NCI-H2196 (cell line): ENCODE results near the gene NAIF1.
A peak's percentile ranks its signal among the peaks of the same experiment; 100 is the strongest.
"Not testable (repeated sequence)": the region's sequence is repeated elsewhere in the genome, so short reads cannot be mapped to it uniquely, and the experiment has no call there.

Source experiments
- DNase-seq: peaks from one replicate; lab custom pipeline; 2025; ENCODE audit not compliant: unreplicated experiment; lab: John Stamatoyannopoulos, UW

NAIF1 gene

DNA sequence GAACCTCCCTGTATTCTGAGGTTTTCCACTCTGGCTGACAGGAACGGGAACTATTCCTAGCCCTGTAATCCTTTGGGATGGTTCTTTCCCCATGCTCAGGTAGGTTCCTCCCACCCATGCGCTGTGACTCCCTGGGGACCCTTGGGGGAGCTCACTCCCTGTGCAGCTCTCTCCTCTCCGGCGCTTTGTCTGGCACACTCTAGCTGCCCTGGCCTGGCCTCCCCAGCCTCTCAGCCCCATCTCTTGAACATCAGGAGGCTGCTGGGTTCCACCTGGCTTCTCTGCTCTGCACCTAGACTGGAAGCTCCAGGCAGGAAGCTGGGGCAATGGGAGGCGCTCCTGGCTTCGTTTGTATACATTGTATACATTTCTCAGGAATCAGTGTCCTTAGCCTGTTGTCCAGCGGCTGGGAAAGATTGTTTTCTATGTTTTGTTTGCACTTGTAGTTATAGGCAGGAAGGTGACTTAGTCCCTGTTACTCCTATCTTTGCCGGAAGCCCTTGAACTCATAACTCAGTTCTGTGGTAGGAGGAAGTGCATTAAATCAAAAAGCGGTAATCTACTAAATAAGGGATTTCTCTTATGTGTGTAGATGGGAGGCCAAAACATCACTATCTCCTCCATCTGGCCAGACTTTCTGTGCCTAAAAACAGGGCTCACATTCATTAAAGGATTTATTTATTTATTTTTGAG is 21.3 kb upstream of the NAIF1 start:
- no peak for DNase-seq

DNA sequence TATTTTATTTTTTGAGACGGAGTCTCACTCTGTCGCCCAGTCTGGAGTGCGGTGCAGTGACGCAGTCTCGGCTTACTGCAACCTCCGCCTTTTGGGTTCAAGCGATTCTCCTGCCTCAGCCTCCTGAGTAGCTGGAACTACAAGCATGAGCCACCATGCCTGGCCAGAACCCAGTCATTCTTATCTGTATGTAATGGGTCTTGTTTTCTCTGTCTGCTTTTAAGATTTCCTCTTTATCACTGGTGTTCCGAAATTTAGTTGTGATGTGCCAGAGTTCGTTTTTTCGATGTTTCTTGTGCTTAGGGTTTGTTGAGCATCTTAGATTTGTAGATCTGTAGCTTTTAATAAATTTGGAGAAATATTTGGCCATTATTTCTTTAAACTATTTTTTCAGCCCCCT is 20.1 kb upstream of the NAIF1 start:
- DNase-seq = no peak

DNA sequence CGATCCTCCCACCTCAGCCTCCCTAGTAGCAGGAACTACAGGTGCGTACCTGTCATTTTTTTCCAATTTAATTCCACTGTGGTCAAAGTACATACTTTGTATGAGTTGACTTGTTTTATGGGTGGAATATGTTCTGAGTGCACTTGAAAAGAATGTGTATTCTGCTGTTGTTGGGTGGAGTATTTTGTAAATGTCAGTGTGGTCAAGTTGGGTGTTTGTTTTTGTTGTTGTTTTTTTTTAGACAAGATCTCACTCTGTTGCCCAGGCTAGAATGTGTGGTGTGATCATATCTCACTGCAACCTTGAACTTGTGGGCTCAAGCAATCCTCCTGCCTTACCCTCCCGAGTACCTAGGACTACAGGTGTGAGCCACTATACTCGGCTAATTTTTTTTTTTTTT is 18.8 kb upstream of the NAIF1 start:
- DNase-seq = no peak

DNA sequence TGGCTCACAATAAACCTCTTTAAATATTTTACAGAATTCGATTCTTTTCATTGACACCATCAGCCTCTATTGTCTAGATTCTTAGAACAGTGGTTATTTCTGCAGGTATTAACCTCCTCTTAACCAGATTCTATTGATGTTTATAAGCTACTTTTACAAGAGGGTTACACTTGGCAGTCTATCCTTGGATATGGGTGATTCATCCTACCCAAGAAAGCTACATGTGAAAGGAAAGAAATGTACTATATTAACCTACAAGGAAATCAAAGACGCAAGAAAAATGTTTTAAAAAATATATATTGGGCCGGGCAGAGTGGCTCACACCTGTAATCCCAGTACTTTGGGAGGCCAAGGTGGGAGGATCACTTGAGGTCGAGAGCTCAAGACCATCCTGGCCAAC is 17.6 kb upstream of the NAIF1 start:
- DNase-seq = no peak

DNA sequence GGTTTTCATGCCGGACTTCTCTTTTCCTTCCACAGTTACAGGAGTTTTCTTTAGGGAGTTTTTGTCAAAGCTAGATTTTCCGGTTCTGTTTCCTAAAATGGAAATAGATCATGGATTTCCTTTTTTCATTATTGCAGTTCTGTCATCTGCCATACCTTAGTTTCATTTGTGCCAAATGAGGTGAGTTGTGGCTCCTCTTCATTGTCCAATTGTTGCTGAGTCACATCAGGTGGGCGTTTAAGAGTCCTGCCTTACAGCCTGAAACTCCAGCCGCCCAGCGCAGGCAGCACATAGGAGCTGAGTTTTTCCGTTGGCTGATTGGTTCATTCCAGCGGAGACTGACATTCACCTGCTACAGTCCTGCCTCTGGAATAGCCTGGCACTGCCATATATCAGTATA is 15.0 kb upstream of the NAIF1 start:
- DNase-seq = no peak

DNA sequence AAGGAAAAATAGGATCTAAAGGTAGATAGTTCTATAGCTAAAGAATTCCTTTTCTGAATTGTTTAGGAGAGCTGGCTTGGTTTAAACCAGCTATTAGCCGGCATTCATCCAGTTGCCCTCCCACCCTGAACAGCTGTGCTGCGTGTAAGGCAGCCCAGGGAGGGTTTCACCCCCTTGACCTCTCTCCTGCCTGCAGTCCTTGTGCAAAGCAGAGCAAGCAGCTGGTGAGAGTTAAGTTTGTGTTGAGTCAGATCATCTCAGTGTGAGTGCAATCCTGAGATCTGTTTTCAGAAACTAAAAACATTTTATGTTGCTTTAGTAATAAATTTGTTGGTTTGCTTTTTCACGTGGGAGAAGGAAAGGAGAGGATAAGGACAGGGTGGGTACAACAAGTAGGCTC is 13.9 kb upstream of the NAIF1 start:
- DNase-seq = no peak

DNA sequence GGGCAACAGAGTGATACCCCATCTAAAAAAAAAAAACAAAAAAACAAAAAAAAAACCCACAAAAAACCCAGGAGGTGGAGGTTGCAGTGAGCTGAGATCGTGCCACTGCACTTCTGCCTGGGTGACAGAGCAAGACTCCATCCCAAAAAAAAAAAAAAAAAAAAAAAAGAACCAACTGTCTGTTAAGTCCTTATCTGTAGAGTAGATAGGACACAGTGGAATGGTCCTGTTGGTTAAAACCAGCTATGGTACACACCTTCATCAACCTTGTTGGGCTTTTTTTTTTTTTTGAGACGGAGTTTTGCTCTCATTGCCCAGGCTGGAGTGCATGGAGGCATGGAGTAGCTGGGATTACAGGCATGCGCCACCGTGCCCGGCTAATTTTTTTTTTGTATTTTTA is 13.1 kb upstream of the NAIF1 start:
- no peak for DNase-seq

DNA sequence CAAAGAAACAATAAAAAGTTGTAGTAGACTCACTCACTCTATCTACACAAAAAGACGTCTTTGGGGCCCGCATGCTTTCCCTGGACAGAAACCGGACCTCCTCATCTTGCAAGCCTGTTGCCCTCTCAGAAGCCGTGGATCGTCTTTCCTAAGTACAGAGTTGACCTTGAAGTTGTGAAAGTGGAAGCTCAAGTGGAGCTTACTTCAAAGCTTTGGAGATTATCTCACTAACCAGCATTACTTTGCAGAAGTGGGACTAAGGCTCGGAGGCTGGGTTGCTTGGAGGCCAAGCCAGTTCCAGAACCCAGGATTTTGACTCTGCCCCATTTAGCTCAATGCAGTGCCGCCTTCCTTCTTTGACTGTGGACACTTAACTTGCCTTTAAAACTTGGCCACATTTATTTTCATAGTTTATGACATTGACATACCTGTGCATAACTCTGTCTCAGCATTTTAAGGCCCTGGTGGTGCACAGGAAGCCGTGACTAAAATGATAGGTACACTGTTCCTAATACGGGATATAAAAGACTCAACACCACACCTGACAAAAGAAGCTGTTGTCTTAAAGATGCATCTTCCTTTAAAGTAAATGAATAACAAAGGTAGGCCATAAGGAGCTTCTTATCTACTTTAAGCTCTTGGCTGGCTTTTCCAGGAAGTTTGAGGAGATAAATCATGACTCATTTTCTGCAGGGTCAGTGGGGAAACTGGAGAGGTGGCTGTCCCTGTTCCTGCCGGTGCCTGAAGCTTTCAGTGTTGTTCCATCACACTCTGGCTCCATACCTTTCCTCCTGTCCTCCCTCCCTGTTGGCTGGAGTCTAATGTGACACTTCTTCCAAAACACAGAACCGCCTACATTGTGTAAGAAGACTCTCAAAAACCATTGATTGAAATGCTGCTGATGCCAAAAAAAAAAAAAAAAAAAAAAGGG is 11.6 kb upstream of the NAIF1 start:
- peak; percentile 45 for DNase-seq

DNA sequence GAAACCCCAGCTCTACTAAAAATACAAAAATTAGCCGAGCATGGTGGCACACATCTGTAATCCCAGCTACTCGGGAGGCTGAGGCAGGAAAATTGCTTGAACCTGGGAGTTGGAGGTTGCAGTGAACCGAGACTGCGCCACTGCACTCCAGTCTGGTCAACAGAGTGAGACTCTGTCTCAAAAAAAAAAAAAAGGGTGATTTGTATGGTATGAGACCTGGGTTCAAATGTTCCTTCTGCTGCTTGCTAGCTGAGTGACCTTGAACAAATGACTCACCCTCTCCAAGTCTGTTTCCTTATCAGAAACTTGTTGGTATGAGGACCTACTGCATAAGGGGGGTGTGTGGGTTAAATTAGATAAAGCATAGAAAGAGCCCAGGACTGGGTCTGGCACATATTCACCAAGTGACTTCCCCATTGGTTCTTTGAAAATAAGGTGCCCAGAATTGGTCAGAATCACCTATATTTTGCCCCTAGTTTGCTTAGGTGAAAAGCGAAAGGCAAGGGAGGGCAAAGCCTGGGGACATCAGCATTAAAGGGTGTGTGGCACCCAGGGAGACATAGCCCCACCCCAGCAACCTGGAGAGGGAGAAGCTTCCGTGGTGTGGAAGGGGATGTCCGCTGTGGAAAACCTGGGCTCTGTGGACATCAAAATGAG is 10.9 kb upstream of the NAIF1 start:
- DNase-seq = no peak

DNA sequence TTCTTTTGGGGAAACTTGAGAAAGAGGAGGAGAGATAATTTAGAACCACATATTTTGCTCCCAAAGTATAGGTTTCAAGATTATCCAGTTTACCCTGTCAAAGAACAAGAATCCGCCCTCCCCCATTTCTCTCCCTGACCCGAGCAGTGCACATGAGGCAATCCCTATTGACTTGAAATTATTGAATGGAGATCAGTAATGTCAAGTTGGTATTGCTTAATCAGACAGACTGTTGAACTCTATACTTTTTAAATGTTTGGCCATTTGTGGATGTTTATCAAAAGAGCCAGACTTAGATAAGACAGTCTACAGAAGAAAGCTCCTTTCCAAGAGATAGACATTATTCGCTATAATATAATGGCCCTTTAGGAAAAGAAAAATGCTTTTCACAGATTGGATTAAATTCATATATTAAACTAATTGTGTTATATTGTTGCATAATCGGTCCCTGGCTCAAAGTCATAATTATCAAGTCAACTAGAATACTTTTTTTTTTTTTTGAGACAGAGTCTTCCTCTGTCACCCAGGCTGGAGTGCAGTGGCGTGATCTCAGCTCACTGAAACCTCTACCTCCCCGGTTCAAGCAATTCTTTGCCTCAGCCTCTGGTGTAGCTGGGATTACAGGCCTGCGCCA is 6.2 kb upstream of the NAIF1 start:
- DNase-seq = no peak

DNA sequence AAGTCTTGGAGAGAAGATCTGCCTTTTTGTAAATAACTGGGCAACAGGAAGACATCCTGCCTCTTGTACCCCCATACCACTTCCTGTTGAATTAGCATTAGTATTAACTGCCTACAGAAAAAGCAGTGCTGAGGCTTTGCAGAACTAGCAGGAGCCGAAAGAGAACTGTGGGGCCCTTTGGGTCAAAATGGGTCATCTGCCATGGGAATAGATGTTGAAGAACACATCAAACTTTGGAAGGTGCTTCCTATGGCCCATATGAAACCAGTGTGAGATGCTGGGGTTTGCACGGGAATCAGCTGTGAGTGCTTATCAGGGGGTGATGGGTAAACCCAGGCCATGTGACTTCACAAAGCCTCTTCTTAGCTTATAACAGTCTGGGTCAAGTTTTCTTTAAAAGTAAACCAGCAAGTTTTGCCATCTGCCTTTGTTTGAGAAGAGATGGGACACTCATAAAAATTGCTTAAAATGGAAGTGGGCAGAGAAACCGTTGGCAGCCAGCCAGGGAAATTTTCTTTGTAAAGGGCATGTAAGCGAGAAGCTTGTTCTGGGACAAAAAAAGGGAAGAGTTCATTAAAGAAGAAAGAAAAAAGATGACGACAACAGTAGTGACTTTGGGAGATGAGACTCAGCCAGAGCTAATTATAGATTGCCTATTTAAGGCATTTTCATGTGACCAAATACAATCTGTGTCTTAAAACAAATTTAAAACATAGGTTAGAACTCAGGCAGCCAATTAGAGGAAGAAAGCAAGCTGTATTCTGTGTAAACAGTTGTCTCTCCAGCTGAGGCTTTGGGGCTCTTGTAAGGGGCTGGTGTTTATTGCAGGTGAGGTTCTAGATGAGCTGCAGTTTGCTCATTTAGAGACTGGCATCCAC is 5.3 kb upstream of the NAIF1 start:
- DNase-seq = peak; percentile 79

DNA sequence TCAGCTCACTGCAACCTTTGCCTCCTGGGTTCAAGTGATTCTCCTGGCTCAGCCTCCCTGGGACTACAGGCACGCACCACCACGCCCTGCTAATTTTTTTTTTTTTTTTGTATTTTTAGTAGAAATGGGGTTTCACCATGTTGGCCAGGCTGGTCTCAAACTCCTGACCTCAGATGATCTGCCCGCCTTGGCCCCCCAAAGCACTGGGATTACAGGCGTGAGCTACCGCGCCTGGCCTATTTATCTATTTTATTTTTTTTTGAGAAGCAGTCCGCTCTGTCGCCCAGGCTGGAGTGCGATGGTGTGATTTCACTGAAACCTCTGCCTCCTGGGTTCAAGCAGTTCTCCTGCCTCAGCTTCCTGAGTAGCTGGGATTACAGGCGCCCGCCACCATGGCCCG is 4.4 kb upstream of the NAIF1 start:
- not testable (repeated sequence) for DNase-seq

DNA sequence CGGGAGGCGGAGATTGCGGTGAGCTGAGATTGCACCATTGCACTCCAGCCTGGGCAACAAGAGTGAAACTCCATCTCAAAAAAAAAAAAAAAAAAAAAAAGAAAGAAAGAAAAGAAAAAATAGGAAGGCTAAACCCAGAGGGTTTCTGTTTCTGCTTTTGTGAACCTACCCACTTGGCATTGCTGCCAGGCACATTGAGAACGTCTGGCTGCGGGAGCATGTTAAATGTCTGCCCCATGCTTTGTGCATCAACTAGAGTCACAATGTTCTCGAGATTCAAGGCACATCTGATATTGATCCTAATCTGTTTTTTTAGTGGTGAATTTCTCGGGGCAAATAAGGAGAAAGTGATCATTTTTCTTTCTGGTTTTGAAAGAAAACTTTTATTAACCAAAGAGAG is 3.8 kb upstream of the NAIF1 start:
- DNase-seq = no peak

DNA sequence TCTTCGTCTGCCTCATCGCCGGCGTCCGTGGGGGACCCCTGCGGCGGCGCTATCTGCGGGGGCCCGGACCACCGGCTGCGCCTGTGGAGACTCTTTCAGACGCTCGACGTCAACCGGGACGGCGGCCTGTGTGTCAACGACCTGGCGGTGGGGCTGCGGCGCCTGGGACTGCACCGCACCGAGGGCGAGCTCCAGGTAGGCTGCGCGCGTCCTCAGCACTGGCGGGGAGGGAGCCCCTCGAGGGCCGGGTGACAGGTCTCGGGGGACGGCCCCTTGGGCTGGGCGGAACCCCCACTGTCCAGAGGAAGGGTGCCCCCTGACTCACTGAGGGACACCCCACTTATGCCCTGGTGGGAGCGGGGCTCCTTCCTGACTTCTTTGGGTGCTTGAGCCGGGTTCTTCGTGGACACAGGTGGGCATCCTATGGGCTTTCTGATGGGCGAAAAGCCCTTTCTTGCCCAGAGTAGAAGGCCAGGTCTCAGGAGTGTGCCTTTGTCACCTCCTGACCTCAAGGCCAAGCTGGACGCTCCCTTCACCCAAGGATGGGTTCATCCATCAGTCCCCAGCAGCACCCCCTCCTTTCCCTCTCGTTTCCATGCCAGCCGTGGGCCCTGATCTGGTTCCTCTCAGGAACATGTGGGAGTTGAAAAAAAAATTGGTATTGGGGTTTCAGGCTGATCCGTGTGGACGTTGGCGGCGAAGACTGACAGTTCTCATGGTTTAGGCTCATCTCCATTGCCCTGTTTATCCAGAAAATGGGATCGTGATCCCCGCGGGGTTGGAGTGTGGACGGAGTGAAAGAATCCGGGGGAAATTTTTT is 1.5 kb upstream of the NAIF1 start:
- no peak for DNase-seq

DNA sequence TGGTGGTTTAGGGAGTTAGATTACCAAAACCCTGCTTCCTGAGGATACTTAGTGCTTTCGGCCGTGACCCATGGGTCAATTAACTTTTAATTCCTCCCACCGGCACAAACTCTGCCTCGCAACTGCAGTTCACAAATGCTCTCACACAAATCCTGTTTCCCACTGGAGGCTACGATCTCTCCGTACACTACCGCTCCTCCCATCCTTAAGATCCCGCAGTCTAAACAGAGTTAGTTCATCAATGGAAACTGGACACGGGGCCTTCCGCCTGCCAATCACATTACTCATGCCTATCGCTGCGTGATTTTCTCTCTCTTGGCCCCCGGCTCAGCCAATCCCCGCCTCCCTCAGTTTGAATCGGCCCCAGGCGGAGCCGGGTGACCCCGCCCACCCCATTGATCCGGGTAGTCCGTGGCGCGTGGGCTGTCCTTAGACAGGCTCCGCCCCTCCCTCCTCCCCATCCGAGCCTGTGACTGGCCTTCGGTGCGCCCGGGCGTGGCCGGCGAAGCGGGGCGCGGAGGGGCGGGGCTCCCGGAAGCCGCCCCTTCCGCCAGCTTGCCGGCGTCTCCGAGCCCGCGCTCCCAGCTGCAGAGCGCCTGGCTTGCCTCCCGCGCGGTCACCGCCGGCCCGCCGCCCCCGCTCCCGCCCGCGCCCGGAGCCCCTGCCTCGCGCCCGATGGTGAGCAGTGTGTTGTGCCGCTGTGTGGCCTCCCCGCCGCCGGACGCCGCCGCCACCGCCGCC is 695 bp upstream of the NAIF1 start, which contains the start of gene SLC25A25:
SLC25A25 (plus strand) TSS at position 588 of the 741 bp plus-strand sequence; CDS start at position 676, 88 bp downstream.
- DNase-seq = peak; percentile 100

DNA sequence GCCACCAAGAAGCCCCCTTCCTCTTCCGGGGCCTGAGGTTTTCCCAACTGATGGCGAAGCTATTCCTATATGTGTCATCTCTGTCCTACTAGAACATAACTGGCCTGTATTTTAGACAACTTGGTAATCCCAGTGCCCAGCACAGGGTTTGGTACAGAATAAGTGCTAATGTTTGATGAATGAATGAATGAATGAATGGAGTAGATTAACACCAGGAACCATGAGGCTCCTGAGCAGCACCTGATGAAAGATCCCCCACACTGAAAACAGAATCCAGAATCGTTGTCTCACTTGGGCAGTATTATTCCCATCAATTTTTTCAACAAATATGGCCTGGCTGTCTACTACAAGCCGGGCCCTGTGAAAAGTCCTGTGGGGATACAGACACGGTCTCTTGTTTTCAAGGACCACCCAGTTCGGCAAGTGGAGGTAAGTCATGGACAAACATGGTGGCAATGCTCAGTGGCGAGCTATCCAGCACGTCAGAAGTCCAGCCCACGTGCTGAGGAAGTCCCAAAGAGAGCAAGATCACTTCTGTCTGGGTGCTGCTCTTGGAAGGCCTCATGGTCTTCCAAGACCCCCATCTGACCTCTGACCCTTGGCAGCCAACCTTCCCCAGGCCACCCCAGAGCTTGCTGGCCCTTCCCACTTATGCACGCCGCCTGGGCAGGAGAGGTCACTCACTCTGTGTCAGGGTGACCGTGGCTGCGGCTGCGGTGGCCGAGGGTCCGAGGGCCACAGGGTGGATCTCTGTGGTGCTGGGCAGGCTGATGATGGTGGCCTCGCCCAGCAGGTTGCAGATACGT is 1.0 kb downstream of the NAIF1 start:
- DNase-seq = no peak

DNA sequence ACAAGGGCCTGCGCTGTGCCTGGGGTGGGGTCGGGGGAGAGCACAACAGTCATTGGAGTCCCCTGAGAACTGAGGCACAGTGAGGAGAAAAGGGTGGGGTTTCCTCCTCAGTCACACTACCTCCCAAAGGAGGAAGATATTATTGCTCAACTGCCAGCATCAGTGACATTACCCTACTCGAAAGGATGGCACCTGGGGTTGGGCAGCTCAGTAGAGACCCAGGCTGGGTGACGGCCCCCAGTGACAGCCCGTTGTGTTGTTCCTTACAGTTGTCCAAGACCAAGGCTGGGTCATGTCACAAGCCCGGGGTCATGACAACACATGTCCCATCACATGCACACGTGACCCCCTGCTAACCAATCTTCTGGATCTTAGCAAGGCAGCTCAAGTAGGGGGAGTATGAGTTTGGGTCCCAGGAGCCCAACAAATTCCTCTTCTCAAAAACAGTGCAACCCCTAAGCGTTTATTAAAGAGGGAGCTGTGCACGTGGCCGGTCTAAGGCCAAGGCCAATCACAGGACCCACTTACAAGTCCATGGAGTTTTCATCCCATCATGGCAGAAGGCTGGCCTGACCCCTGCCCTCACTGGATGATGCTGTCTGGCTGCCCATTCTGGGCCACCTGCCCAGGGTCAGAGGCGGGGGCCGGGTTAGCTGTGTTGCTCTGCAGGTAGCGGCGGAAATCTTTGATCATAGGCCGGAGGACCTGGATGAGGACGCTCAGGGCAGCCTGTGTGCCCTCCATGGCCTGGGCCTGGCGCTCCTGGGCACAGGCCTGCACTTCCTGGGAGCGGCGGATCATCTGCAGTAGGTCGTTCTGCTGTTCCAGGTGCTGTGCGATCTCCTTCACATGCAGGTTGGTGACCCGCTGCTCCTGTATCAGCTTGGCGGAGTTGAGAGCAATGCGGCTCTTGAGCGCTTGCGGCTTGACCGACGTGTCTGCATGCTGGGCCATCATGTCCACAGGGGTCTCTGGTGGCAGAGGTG is 4.0 kb downstream of the NAIF1 start:
- DNase-seq = no peak
